ENCODE measurements around the gene QSOX2.

The QSOX2 gene

GRCh38 chr9:136278221-136278620, 32.6 kb upstream of the QSOX2 start:
- CTCF ChIA-PET: interaction anchor here (1.1 to 2.4 kb wide), 3 partner anchors 9 to 108 kb away, joined by 4 to 26 read pairs (median 4); no protein-coding TSS in a partner anchor
- DNase-seq (ENCODE audit: extremely low spot score): no peak
- POLR2A ChIA-PET: interaction anchor here (1.3 kb wide), 1 partner anchor 11 kb away, joined by 4 read pairs; no protein-coding TSS in a partner anchor
- no peak for TF ChIP-seq CTCF (IDR thresholded peaks at IDR 0.05; ENCODE audit: control extremely low read depth, extremely low read depth, low read depth, missing control alignments)

- DNase-seq (ENCODE audit: extremely low spot score): no peak
- no peak for TF ChIP-seq CTCF (IDR thresholded peaks at IDR 0.05; ENCODE audit: control extremely low read depth, extremely low read depth, low read depth, missing control alignments)
- POLR2A ChIA-PET: no interaction called here
- CTCF ChIA-PET: interaction anchor here (1.5 to 2.4 kb wide), 2 partner anchors 9 kb away, joined by 4 to 26 read pairs; no protein-coding TSS in a partner anchor
Observed at GRCh38 chr9:136277746-136278145, 32.1 kb upstream of the QSOX2 start.

GRCh38 chr9:136276716-136277115, 31.1 kb upstream of the QSOX2 start:
- DNase-seq (ENCODE audit: extremely low spot score): no peak
- CTCF ChIA-PET: interaction anchor here (1.3 kb wide), 1 partner anchor 107 kb away, joined by 7 read pairs; no protein-coding TSS in a partner anchor
- POLR2A ChIA-PET: interaction anchor here (1.4 kb wide), 1 partner anchor 9 kb away, joined by 3 read pairs; no protein-coding TSS in a partner anchor
- TF ChIP-seq CTCF (IDR thresholded peaks at IDR 0.05; ENCODE audit: control extremely low read depth, extremely low read depth, low read depth, missing control alignments): no peak

- ChIA-PET POLR2A (interaction anchor here (1.4 kb wide), 1 partner anchor 9 kb away, joined by 3 read pairs; no protein-coding TSS in a partner anchor), CTCF (interaction anchor here (0.7 to 1.3 kb wide), 2 partner anchors 15 to 106 kb away, joined by 3 to 7 read pairs; no protein-coding TSS in a partner anchor)
- no peak for TF ChIP-seq CTCF (IDR thresholded peaks at IDR 0.05; ENCODE audit: control extremely low read depth, extremely low read depth, low read depth, missing control alignments)
- no peak for DNase-seq (ENCODE audit: extremely low spot score)
Observed at GRCh38 chr9:136275655-136276429, 30.2 kb upstream of the QSOX2 start.

GRCh38 chr9:136274786-136275654, 29.4 kb upstream of the QSOX2 start:
- ChIA-PET CTCF (interaction anchor here (0.7 to 1.3 kb wide), 4 partner anchors 8 to 105 kb away, joined by 3 to 7 read pairs (median 4); no protein-coding TSS in a partner anchor), POLR2A (interaction anchor here (1.4 kb wide), 1 partner anchor 8 kb away, joined by 3 read pairs; no protein-coding TSS in a partner anchor)
- DNase-seq (ENCODE audit: extremely low spot score): no peak
- TF ChIP-seq CTCF (IDR thresholded peaks at IDR 0.05; ENCODE audit: control extremely low read depth, extremely low read depth, low read depth, missing control alignments): no peak

All from GM10248 (cell line).